ENCODE data around the gene MOB2.
"Not testable (repeated sequence)": the region's sequence is repeated elsewhere in the genome, so short reads cannot be mapped to it uniquely, and the experiment has no call there.

The MOB2 gene

GRCh38 chr11:1440496-1440895, 46.1 kb downstream of the MOB2 start:
- DNase-seq (ENCODE audit: low spot score): no peak

GRCh38 chr11:1440066-1440465, 46.5 kb downstream of the MOB2 start:
- DNase-seq (ENCODE audit: low spot score): no peak

GRCh38 chr11:1439341-1439740, 47.2 kb downstream of the MOB2 start:
- DNase-seq (ENCODE audit: low spot score): no peak

- DNase-seq (ENCODE audit: low spot score): no peak
These were observed 47.6 kb downstream of the MOB2 start for GRCh38 chr11:1438967-1439330.

GRCh38 chr11:1438261-1438966, 48.2 kb downstream of the MOB2 start:
- no peak for DNase-seq (ENCODE audit: low spot score)

- DNase-seq (ENCODE audit: low spot score): no peak
These were observed 49.1 kb downstream of the MOB2 start for GRCh38 chr11:1437500-1437899.

GRCh38 chr11:1436468-1437039, 50.0 kb downstream of the MOB2 start:
- no peak for DNase-seq (ENCODE audit: low spot score)

- no peak for DNase-seq (ENCODE audit: low spot score)
These were observed 50.6 kb downstream of the MOB2 start for GRCh38 chr11:1435820-1436467.

GRCh38 chr11:1435479-1435819, 51.1 kb downstream of the MOB2 start:
- not testable (repeated sequence) for DNase-seq (ENCODE audit: low spot score)

GRCh38 chr11:1433977-1434640, 52.5 kb downstream of the MOB2 start:
- no peak for DNase-seq (ENCODE audit: low spot score)

GRCh38 chr11:1433568-1433967, 53.0 kb downstream of the MOB2 start:
- DNase-seq (ENCODE audit: low spot score): no peak

GRCh38 chr11:1428762-1429316, 57.7 kb downstream of the MOB2 start:
- DNase-seq (ENCODE audit: low spot score): no peak

- DNase-seq (ENCODE audit: low spot score): no peak
These were observed 61.1 kb downstream of the MOB2 start for GRCh38 chr11:1425439-1425838.

- no peak for DNase-seq (ENCODE audit: low spot score)
These were observed 61.6 kb downstream of the MOB2 start for GRCh38 chr11:1425006-1425405.

GRCh38 chr11:1423406-1423805, 63.2 kb downstream of the MOB2 start:
- not testable (repeated sequence) for DNase-seq (ENCODE audit: low spot score)

GRCh38 chr11:1422981-1423380, 63.6 kb downstream of the MOB2 start:
- DNase-seq (ENCODE audit: low spot score): no peak

- no peak for DNase-seq (ENCODE audit: low spot score)
These were observed 64.1 kb downstream of the MOB2 start for GRCh38 chr11:1422481-1422880.

- DNase-seq (ENCODE audit: low spot score): peak; percentile 70
These were observed 65.3 kb downstream of the MOB2 start for GRCh38 chr11:1421291-1421690.

- DNase-seq (ENCODE audit: low spot score): peak; percentile 41
These were observed 66.8 kb downstream of the MOB2 start for GRCh38 chr11:1419811-1420210.
